NCI-H2227 treated with DMSO at 0.1 percent for 48 hours (cell line): ENCODE data around the gene AP1S3.
"Not testable (repeated sequence)": the region's sequence is repeated elsewhere in the genome, so short reads cannot be mapped to it uniquely, and the experiment has no call there.

Experiments used
- DNase-seq: peaks from one replicate; lab custom pipeline; 2025; lab: John Stamatoyannopoulos, UW

The AP1S3 gene

GRCh38 chr2:223853425-223853837, 16.0 kb upstream of the AP1S3 start:
- DNase-seq, result no peak

- no peak for DNase-seq
These were observed 15.0 kb upstream of the AP1S3 start for GRCh38 chr2:223852281-223852795.

- DNase-seq, result no peak
These were observed 10.0 kb upstream of the AP1S3 start for GRCh38 chr2:223847410-223847809.

GRCh38 chr2:223846515-223846914, 9.1 kb upstream of the AP1S3 start:
- no peak for DNase-seq

- no peak for DNase-seq
These were observed 4.2 kb upstream of the AP1S3 start for GRCh38 chr2:223841436-223842190.

- no peak for DNase-seq
These were observed 1.5 kb downstream of the AP1S3 start for GRCh38 chr2:223835701-223836532.

GRCh38 chr2:223834431-223834830, 3.0 kb downstream of the AP1S3 start:
- no peak for DNase-seq

- DNase-seq, result peak; percentile 31
These were observed 5.0 kb downstream of the AP1S3 start for GRCh38 chr2:223832241-223832903.

GRCh38 chr2:223829128-223829527, 8.3 kb downstream of the AP1S3 start:
- no peak for DNase-seq

- no peak for DNase-seq
These were observed 9.1 kb downstream of the AP1S3 start for GRCh38 chr2:223828314-223828713.

- no peak for DNase-seq
These were observed 10.4 kb downstream of the AP1S3 start for GRCh38 chr2:223826995-223827394.

GRCh38 chr2:223824301-223824700, 13.1 kb downstream of the AP1S3 start:
- DNase-seq, result no peak

GRCh38 chr2:223822818-223823217, 14.6 kb downstream of the AP1S3 start:
- no peak for DNase-seq

- no peak for DNase-seq
These were observed 16.8 kb downstream of the AP1S3 start for GRCh38 chr2:223820549-223820948.

- DNase-seq, result no peak
These were observed 17.5 kb downstream of the AP1S3 start for GRCh38 chr2:223819891-223820290.

GRCh38 chr2:223815884-223816570, 21.4 kb downstream of the AP1S3 start:
- no peak for DNase-seq

- DNase-seq, result no peak
These were observed 22.0 kb downstream of the AP1S3 start for GRCh38 chr2:223815186-223815883.

GRCh38 chr2:223814764-223815163, 22.6 kb downstream of the AP1S3 start:
- DNase-seq, result not testable (repeated sequence)

GRCh38 chr2:223813329-223813728, 24.1 kb downstream of the AP1S3 start:
- no peak for DNase-seq

GRCh38 chr2:223811757-223812156, 25.6 kb downstream of the AP1S3 start:
- DNase-seq, result no peak

GRCh38 chr2:223805008-223805407, 32.4 kb downstream of the AP1S3 start:
- DNase-seq, result no peak
